ENCODE results near the gene ABHD17C.

DNA sequence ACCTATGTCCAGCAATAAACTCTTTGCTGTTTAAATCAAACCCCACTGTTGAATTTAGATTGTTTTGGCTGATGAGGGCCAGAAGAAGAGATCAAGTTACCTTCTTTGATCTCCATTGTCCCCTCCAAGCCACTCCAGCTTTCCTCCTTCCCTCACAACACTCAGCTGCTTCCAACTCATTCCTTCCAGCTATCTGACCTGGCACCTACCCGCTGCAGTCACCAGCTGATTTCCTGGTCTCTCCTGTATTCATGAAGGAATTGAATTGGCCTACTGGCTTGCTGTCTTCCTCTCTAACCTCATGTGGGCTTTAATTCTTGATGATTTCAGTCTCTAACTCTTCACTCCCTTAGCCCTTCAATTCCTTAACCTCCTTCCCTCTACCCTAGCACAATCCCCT lies 40.8 kb upstream of the ABHD17C start:
- TF ChIP-seq, protein P1, sequence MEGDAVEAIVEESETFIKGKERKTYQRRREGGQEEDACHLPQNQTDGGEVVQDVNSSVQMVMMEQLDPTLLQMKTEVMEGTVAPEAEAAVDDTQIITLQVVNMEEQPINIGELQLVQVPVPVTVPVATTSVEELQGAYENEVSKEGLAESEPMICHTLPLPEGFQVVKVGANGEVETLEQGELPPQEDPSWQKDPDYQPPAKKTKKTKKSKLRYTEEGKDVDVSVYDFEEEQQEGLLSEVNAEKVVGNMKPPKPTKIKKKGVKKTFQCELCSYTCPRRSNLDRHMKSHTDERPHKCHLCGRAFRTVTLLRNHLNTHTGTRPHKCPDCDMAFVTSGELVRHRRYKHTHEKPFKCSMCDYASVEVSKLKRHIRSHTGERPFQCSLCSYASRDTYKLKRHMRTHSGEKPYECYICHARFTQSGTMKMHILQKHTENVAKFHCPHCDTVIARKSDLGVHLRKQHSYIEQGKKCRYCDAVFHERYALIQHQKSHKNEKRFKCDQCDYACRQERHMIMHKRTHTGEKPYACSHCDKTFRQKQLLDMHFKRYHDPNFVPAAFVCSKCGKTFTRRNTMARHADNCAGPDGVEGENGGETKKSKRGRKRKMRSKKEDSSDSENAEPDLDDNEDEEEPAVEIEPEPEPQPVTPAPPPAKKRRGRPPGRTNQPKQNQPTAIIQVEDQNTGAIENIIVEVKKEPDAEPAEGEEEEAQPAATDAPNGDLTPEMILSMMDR (IDR thresholded peaks at IDR 0.05), result no peak
- no peak for TF ChIP-seq EP300 (IDR thresholded peaks at IDR 0.05; ENCODE audit: low read depth)

Data from transverse colon (tissue), 3 donors.